Stomach (tissue), 4 donors: ENCODE results near the gene PITPNC1.

ENCODE experiments used
- EP300 ChIP-seq: sonication (generic); formaldehyde crosslinking; IDR thresholded peaks from one replicate; pipeline ENCODE4 v1.6.1; 2017; ENCODE audit warnings: antibody characterized with exemption
- POLR2A ChIP-seq, 4 donors: fragments of 450-650 bp; IDR thresholded peaks; one replicate each; pipeline ENCODE4 v1.6.1; 2016; ENCODE audit warnings: antibody characterized with exemption in 4 of 4, control low read depth in 2 of 4, mild to moderate bottlenecking in 1 of 4, moderate library complexity in 1 of 4
- TF ChIP-seq, protein P1 (sequence below), 7 experiments: fragments of 450-650 bp in 4 of 7; fragments of 200-600 bp in 3 of 7; sonication (generic) in 3 of 7; IDR thresholded peaks; one replicate each; pipeline ENCODE4 v1.5.1; 2016 to 2019; ENCODE audit warnings: antibody characterized with exemption in 7 of 7, control low read depth in 2 of 7, mild to moderate bottlenecking in 1 of 7

GRCh38 chr17:67523101-67523500 lies 146.0 kb downstream of the PITPNC1 start:
- TF ChIP-seq POLR2A (IDR thresholded peaks at IDR 0.05) (no peak), EP300 (no peak)
- TF ChIP-seq, protein P1, sequence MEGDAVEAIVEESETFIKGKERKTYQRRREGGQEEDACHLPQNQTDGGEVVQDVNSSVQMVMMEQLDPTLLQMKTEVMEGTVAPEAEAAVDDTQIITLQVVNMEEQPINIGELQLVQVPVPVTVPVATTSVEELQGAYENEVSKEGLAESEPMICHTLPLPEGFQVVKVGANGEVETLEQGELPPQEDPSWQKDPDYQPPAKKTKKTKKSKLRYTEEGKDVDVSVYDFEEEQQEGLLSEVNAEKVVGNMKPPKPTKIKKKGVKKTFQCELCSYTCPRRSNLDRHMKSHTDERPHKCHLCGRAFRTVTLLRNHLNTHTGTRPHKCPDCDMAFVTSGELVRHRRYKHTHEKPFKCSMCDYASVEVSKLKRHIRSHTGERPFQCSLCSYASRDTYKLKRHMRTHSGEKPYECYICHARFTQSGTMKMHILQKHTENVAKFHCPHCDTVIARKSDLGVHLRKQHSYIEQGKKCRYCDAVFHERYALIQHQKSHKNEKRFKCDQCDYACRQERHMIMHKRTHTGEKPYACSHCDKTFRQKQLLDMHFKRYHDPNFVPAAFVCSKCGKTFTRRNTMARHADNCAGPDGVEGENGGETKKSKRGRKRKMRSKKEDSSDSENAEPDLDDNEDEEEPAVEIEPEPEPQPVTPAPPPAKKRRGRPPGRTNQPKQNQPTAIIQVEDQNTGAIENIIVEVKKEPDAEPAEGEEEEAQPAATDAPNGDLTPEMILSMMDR (IDR thresholded peaks at IDR 0.05), result no peak
